Measurements from ENCODE around the gene MPV17. TPM values are rescaled to one million over a fixed set of nuclear protein-coding genes. Genes with fewer than 3 reads are reported as not detected.
A peak's percentile ranks its signal among the peaks of the same experiment; 100 is the strongest.
"Not testable (repeated sequence)": the region's sequence is repeated elsewhere in the genome, so short reads cannot be mapped to it uniquely, and the experiment has no call there.

MPV17 gene
- total and polyA plus RNA-seq, 4 experiments from 2014 or later: 89.3 to 162 (median 109) TPM

DNA sequence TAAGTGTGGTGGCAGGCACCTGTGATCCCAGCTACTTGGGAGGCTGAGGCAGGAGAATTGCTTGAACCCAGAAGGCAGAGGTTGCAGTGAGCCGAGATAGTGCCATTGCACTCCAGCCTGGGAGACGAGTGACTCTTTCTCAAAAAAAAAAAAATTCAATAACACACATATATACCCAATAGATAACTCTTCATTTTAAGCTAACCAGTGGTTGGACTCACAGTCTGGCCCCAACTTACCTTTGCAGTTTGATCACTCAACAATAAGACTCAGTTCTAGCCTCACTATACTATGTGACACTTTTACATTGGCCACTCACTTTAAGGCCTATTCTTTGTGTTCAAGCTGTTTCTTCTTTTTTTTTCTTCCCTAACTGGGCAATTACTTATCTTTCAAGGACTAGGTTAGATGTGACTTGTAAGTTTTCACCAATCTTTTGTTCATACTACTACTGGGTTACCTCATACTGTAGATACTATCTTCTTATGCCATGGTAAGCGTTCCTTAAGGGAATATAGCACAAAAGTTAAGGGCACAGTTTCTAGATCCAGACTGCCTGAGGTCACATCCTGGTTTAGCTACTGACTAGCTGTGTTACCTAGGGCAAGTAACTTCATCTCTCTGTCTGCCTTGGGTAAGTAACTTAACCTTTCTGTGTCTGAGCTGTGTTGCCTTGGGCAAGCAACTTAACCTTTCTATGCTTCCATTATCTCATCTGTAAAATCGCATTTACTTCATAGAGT lies 40.0 kb upstream of the MPV17 start:
- Mint-ChIP-seq H3K4me1 (peaks cover 7 to 16% (median 8%) of the 10 kb centered on the region in 4 donors), H3K36me3 (peaks cover 20 to 28% of the 10 kb centered on the region in 2 donors), H3K9me3 (no peaks in the 10 kb centered on the region), H3K27ac (peak overlapping the region in 3 of 7 donors; percentile 4 to 75 (median 16)), H3K4me3 (no peak overlapping the region), H3K27me3 (no peaks in the 10 kb centered on the region)
- intact Hi-C loops (cut with micrococcal nuclease): no loop called here
- CTCF ChIA-PET (ENCODE audit: partially characterized antibody): interaction anchor here (0.7 kb wide), 1 partner anchor 602 kb away, joined by 3 read pairs; no protein-coding TSS in a partner anchor
- DNase-seq: no peak
- peaks cover 3% of the 10 kb centered on the region for H3K4me1 ChIP-seq (ENCODE audit: insufficient read depth, low read length)
- H3K4me3 ChIP-seq (ENCODE audit: low read length in 2 of 2): no peak overlapping the region
- H3K9me3 ChIP-seq (ENCODE audit: control insufficient read depth in 1 of 2, low read length in 2 of 2): no peaks in the 10 kb centered on the region
- H3K27me3 ChIP-seq (ENCODE audit: insufficient read depth, low read length): no peaks in the 10 kb centered on the region
- POLR2A ChIA-PET (ENCODE audit: partially characterized antibody): interaction anchor here (0.6 to 0.9 kb wide), 3 partner anchors 18 to 303 kb away, joined by 3 read pairs; partner anchors contain the start of gene ZNF513
- no peak overlapping the region for H3K27ac ChIP-seq (ENCODE audit: low read depth, low read length)
- peaks cover 35% of the 10 kb centered on the region for H3K36me3 ChIP-seq (ENCODE audit: insufficient read depth, low read length)

DNA sequence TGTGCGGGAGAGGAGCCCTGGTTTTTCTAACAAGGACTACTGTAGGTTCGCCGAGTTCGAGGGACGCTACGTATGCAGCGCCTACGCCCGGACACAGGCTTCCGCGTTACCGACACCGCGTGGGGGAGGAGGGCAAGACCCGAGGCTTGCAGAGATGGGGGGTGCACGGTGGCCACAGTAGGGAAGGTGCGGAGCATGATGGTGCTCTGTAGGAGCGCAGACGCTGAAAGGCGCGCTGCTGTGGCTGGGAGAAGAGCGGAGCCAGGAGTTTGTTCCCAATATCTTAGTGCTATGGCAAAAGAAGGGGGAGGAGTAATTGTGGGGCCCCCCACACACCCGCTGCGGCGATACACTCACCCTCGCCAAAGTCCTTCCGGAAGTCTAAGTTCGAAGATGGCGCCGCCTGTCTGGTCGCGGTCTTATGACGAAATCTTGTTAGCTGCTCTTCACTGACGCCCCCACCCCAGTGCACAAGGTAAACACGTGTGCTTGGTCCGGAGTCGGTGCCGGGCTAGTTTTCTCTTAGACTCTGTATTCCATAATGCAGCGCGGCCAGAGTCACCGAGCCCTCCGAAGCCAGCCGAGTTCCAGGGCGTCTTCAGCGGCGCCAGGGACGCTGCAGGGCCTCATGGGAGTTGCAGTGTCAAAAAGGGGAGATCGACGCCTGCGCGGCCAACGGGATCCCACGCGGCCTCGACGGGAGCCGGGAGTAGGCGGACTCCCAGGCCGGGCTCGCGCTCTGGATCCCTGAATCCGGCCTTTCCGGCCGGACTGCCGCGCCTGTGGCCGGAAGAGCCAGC lies 33.7 kb upstream of the MPV17 start, which contains the start of gene GTF3C2:
Gene GTF3C2 (minus strand): TSS at position 383 of the 800 bp plus-strand sequence. CDS start 13,210 bp downstream, outside the sequence.
- POLR2A ChIA-PET (ENCODE audit: partially characterized antibody): interaction anchor here (0.7 to 2.9 kb wide), 14 partner anchors 10 to 307 kb away, joined by 3 to 49 read pairs (median 4); partner anchors contain the start of genes EIF2B4, MPV17, NRBP1 and OST4
- Mint-ChIP-seq H3K36me3 (peaks cover 4 to 24% of the 10 kb centered on the region in 2 donors), H3K4me3 (peak within 1 kb of the TSS; percentile 96 to 100 (median 98)), H3K27ac (peak within 1 kb of the TSS; percentile 96 to 100 (median 99)), H3K9me3 (peaks cover 0 to 5% (median 0%) of the 10 kb centered on the region in 8 donors), H3K4me1 (peaks cover 36 to 64% (median 48%) of the 10 kb centered on the region in 4 donors), H3K27me3 (no peaks in the 10 kb centered on the region)
- Histone ChIP-seq H3K27ac (ENCODE audit: low read depth, low read length) (peak within 1 kb of the TSS; percentile 85), H3K4me1 (ENCODE audit: insufficient read depth, low read length) (peaks cover 51% of the 10 kb centered on the region), H3K4me3 (ENCODE audit: low read length in 2 of 2) (peak within 1 kb of the TSS; percentile 49 to 75), H3K9me3 (ENCODE audit: control insufficient read depth in 1 of 2, low read length in 2 of 2) (no peaks in the 10 kb centered on the region), H3K36me3 (ENCODE audit: insufficient read depth, low read length) (no peaks in the 10 kb centered on the region), H3K27me3 (ENCODE audit: insufficient read depth, low read length) (no peaks in the 10 kb centered on the region)
- DNase-seq: peak; percentile 93 to 97 (median 93)
- intact Hi-C loops (cut with micrococcal nuclease): loop anchor here (1.0 to 5.0 kb wide), 7 partner anchors 14 to 271 kb away; partner anchors contain the start of genes CCDC121, EIF2B4, GPN1 and IFT172
- CTCF ChIA-PET (ENCODE audit: partially characterized antibody): interaction anchor here (2.6 kb wide), 1 partner anchor 13 kb away, joined by 16 read pairs; the partner anchor contains the start of genes EIF2B4 and SNX17

DNA sequence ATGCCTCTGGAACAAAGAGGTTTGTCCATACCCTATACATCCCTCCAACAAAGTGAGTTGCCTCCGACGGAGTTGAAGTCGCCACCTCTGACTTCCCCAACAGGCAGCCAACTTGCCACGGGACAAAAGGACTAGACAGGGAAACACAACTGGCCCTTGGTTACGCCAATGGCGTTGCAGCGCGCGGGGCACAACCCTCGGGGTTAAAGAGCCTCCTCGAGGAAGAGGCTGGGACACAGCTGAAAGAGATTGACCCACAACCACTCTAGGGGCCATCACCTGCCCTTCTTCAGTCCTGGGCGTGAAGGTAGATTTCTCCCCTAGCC lies 33.1 kb upstream of the MPV17 start:
- H3K27ac ChIP-seq (ENCODE audit: low read depth, low read length): peak overlapping the region; percentile 85
- peaks cover 4 to 24% of the 10 kb centered on the region in 2 donors for H3K36me3 Mint-ChIP-seq
- CTCF ChIA-PET (ENCODE audit: partially characterized antibody): interaction anchor here (0.9 to 2.6 kb wide), 3 partner anchors 9 to 53 kb away, joined by 3 to 16 read pairs (median 4); partner anchors contain the start of genes EIF2B4 and SNX17
- H3K36me3 ChIP-seq (ENCODE audit: insufficient read depth, low read length): no peaks in the 10 kb centered on the region
- H3K9me3 ChIP-seq (ENCODE audit: control insufficient read depth in 1 of 2, low read length in 2 of 2): no peaks in the 10 kb centered on the region
- peaks cover 53% of the 10 kb centered on the region for H3K4me1 ChIP-seq (ENCODE audit: insufficient read depth, low read length)
- H3K9me3 Mint-ChIP-seq: peaks cover 0 to 5% (median 0%) of the 10 kb centered on the region in 8 donors
- H3K4me3 Mint-ChIP-seq: peak overlapping the region; percentile 96 to 100 (median 98)
- H3K27ac Mint-ChIP-seq: peak overlapping the region; percentile 96 to 100 (median 99)
- peaks cover 38 to 68% (median 51%) of the 10 kb centered on the region in 4 donors for H3K4me1 Mint-ChIP-seq
- peak overlapping the region; percentile 49 to 75 for H3K4me3 ChIP-seq (ENCODE audit: low read length in 2 of 2)
- POLR2A ChIA-PET (ENCODE audit: partially characterized antibody): interaction anchor here (0.9 to 2.9 kb wide), 11 partner anchors 11 to 308 kb away, joined by 3 to 49 read pairs (median 6); partner anchors contain the start of genes EIF2B4, MPV17, NRBP1 and PPM1G
- DNase-seq: no peak
- intact Hi-C loops (cut with micrococcal nuclease): loop anchor here (1.0 to 5.0 kb wide), 7 partner anchors 14 to 271 kb away; partner anchors contain the start of genes CCDC121, EIF2B4, GPN1 and IFT172
- H3K27me3 ChIP-seq (ENCODE audit: insufficient read depth, low read length): no peaks in the 10 kb centered on the region
- H3K27me3 Mint-ChIP-seq: no peaks in the 10 kb centered on the region

DNA sequence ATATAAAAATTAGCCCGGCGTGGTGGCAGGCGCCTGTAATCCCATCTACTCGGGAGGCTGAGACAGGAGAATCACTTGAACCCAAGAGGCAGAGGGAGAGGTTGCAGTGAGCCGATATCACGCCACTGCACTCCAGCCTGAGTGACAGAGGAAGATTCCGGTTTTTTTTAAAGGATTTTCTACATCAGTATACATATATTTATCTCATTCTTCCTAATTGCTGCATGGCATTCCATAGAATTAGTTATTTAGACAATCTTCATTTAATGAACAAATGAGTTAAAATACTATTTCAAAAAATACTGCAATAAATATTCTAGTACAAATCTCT lies 31.7 kb upstream of the MPV17 start:
- no peaks in the 10 kb centered on the region for H3K36me3 ChIP-seq (ENCODE audit: insufficient read depth, low read length)
- peaks cover 44 to 76% (median 56%) of the 10 kb centered on the region in 4 donors for H3K4me1 Mint-ChIP-seq
- ChIA-PET CTCF (ENCODE audit: partially characterized antibody) (interaction anchor here (1.5 kb wide), 1 partner anchor 15 kb away, joined by 8 read pairs; no protein-coding TSS in a partner anchor), POLR2A (ENCODE audit: partially characterized antibody) (no interaction called here)
- no peak for DNase-seq
- intact Hi-C loops (cut with micrococcal nuclease): no loop called here
- H3K27ac ChIP-seq (ENCODE audit: low read depth, low read length): no peak overlapping the region
- H3K4me1 ChIP-seq (ENCODE audit: insufficient read depth, low read length): peaks cover 53% of the 10 kb centered on the region
- peak overlapping the region in 3 of 7 donors; percentile 14 to 99 (median 37) for H3K27ac Mint-ChIP-seq
- no peaks in the 10 kb centered on the region for H3K27me3 Mint-ChIP-seq
- peak overlapping the region in 5 of 8 donors; percentile 15 to 54 (median 43) for H3K4me3 Mint-ChIP-seq
- no peaks in the 10 kb centered on the region for H3K27me3 ChIP-seq (ENCODE audit: insufficient read depth, low read length)
- H3K36me3 Mint-ChIP-seq: peaks cover 7 to 29% of the 10 kb centered on the region in 2 donors
- H3K9me3 ChIP-seq (ENCODE audit: control insufficient read depth in 1 of 2, low read length in 2 of 2): no peaks in the 10 kb centered on the region
- peaks cover 0 to 5% (median 0%) of the 10 kb centered on the region in 8 donors for H3K9me3 Mint-ChIP-seq
- no peak overlapping the region for H3K4me3 ChIP-seq (ENCODE audit: low read length in 2 of 2)

DNA sequence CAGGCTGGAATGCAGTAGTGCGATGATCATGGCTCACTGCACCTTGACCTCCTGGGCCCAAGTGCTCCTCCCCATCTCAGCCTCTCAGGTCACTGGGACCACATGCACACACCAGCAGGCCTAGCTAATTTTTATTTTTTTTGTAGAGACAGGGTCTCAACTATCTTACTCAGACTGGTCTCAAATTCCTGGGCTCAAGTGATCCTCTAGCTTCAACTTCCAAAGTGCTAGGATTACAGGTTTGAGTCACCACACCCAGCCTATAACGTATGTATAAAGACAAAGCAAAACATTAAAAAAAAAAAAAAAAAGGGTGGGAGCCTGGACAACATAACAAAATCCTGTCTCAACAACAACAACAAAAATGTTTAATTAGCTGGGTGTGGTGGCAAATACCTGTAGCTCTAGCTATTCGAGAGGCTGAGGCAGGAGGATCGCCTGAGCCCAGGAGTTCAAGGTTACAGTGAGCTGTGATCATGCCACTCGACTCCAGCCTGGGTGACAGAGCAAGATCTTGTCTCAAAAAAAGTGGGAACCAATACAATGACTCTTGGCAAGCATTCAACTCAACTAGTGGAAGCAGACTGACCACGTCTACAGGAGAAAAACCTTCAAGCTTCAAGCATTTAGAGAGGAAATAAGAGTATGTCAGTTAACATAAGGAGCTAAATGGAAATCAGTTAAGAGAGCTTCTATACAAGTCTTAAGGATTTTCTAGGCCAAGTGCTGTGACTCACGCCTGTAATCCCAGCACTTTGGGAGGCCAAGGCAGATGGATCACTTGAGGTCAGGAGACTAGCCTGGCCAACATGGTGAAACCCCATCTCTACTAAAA lies 31.1 kb upstream of the MPV17 start:
- Mint-ChIP-seq H3K9me3 (peaks cover 0 to 5% (median 0%) of the 10 kb centered on the region in 8 donors), H3K27ac (peak overlapping the region; percentile 14 to 99 (median 64)), H3K4me1 (peaks cover 45 to 80% (median 57%) of the 10 kb centered on the region in 4 donors), H3K27me3 (no peaks in the 10 kb centered on the region), H3K36me3 (peaks cover 7 to 30% of the 10 kb centered on the region in 2 donors), H3K4me3 (peak overlapping the region in 5 of 8 donors; percentile 15 to 54 (median 43))
- Histone ChIP-seq H3K9me3 (ENCODE audit: control insufficient read depth in 1 of 2, low read length in 2 of 2) (no peaks in the 10 kb centered on the region), H3K4me3 (ENCODE audit: low read length in 2 of 2) (no peak overlapping the region), H3K27me3 (ENCODE audit: insufficient read depth, low read length) (no peaks in the 10 kb centered on the region), H3K27ac (ENCODE audit: low read depth, low read length) (no peak overlapping the region), H3K4me1 (ENCODE audit: insufficient read depth, low read length) (peaks cover 53% of the 10 kb centered on the region), H3K36me3 (ENCODE audit: insufficient read depth, low read length) (no peaks in the 10 kb centered on the region)
- intact Hi-C loops (cut with micrococcal nuclease): no loop called here
- CTCF ChIA-PET (ENCODE audit: partially characterized antibody): interaction anchor here (1.5 to 1.7 kb wide), 2 partner anchors 15 to 329 kb away, joined by 7 to 8 read pairs; no protein-coding TSS in a partner anchor
- no peak for DNase-seq
- POLR2A ChIA-PET (ENCODE audit: partially characterized antibody): no interaction called here

DNA sequence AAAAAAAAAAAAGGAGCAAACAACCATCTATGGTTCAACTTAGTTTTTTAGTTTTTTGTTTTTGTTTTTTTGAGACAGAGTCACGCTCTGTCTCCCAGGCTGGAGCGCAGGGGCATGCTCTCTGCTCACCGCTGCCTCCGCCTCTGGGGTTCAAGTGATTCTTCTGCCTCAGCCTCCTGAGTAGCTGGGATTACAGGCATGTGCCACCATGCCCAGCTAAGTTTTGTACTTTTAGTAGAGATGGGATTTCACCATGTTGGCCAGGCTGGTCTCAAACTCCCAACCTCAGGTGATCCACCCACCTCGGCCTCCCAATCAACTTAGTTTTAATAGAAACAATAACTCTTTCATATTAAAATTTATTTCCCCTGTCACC lies 30.5 kb upstream of the MPV17 start:
- POLR2A ChIA-PET (ENCODE audit: partially characterized antibody); H3K4me3 ChIP-seq (ENCODE audit: low read length in 2 of 2); DNase-seq; intact Hi-C loops (cut with micrococcal nuclease); H3K9me3 ChIP-seq (ENCODE audit: control insufficient read depth in 1 of 2, low read length in 2 of 2); H3K9me3 Mint-ChIP-seq; H3K27ac ChIP-seq (ENCODE audit: low read depth, low read length); H3K27me3 Mint-ChIP-seq; H3K36me3 ChIP-seq (ENCODE audit: insufficient read depth, low read length); H3K27me3 ChIP-seq (ENCODE audit: insufficient read depth, low read length): not testable (repeated sequence)
- H3K4me1 ChIP-seq (ENCODE audit: insufficient read depth, low read length): peaks cover 53% of the 10 kb centered on the region
- Mint-ChIP-seq H3K4me1 (peaks cover 43 to 77% (median 54%) of the 10 kb centered on the region in 4 donors), H3K36me3 (peaks cover 7 to 30% of the 10 kb centered on the region in 2 donors), H3K27ac (peak overlapping the region in 2 of 7 donors; percentile 57 to 79), H3K4me3 (peak overlapping the region in 1 of 8 donors; percentile 41)
- CTCF ChIA-PET (ENCODE audit: partially characterized antibody): interaction anchor here (0.7 to 1.7 kb wide), 3 partner anchors 16 to 330 kb away, joined by 3 to 8 read pairs (median 7); no protein-coding TSS in a partner anchor
